SK-N-SH (cell line): ENCODE measurements around the gene KCTD20. TPM values are rescaled to one million over a fixed set of nuclear protein-coding genes. Genes with fewer than 3 reads are reported as not detected.

Source experiments
- CTCF ChIA-PET: fragments of 300-600, 350-600 bp; formaldehyde crosslinking; extraction: SDS; loops from one replicate; lab custom pipeline; 2021; lab: Yijun Ruan, JAX
- POLR2A ChIA-PET: fragments of 350-600 bp; sonication (Branson Sonifier 250); formaldehyde crosslinking; extraction: SDS; loops from one replicate; lab custom pipeline; 2020; ENCODE audit warnings: antibody characterized with exemption, inconsistent platforms; lab: Yijun Ruan, JAX
- DNase-seq: peaks from one replicate; pipeline ENCODE4 v3.0.0; 2012
- H2AFZ ChIP-seq: fragments of 200-600 bp; sonication (generic); 2 replicates; pipeline ENCODE4 v1.8.1; 2016; ENCODE audit warnings: antibody characterized with exemption, mild to moderate bottlenecking, low read depth
- H3F3A ChIP-seq: fragments of 200-600 bp; sonication (generic); replicated peaks from 2 replicates; pipeline ENCODE3; 2016; ENCODE audit warnings: antibody characterized with exemption, mild to moderate bottlenecking; ENCODE audit not compliant: insufficient read depth
- H3K27ac ChIP-seq, 2 experiments: fragments of 200-500 bp in 1 of 2; fragments of 200-600 bp in 1 of 2; sonication (Bioruptor generic) in 1 of 2; sonication (generic), shearing (Covaris generic) in 1 of 2; 2 replicates each; pipeline versions ENCODE4 v1.5.1 to v1.6.1; 2014 to 2016; ENCODE audit warnings: low read depth in 2 of 2, inconsistent platforms in 1 of 2, low read length in 1 of 2, mild to moderate bottlenecking in 1 of 2, mixed read lengths in 1 of 2
- H3K27me3 ChIP-seq: fragments of 200-600 bp; sonication (generic), shearing (Covaris generic); 2 replicates; pipeline ENCODE4 v1.6.1; 2016; ENCODE audit warnings: mixed run types; ENCODE audit not compliant: insufficient read depth
- H3K36me3 ChIP-seq, 2 experiments: fragments of 200-500 bp in 1 of 2; fragments of 200-600 bp in 1 of 2; sonication (Bioruptor generic) in 1 of 2; sonication (generic) in 1 of 2; replicated peaks in 1 of 2; 2 replicates each; pipeline versions ENCODE3 to v1.5.1; 2014 to 2016; ENCODE audit warnings: low read length in 1 of 2, mild to moderate bottlenecking in 1 of 2; ENCODE audit not compliant: insufficient read depth in 2 of 2, control insufficient read depth in 1 of 2
- H3K4me1 ChIP-seq, 2 experiments: fragments of 200-500 bp in 1 of 2; fragments of 200-600 bp in 1 of 2; sonication (Bioruptor generic) in 1 of 2; sonication (generic), shearing (Covaris generic) in 1 of 2; 2 replicates each; pipeline versions ENCODE4 v1.5.1 to v1.6.1; 2014 to 2016; ENCODE audit warnings: low read depth in 1 of 2, low read length in 1 of 2, mixed run types in 1 of 2; ENCODE audit not compliant: insufficient read depth in 2 of 2, control insufficient read depth in 1 of 2
- H3K4me2 ChIP-seq: fragments of 200-600 bp; sonication (generic), shearing (Covaris generic); 2 replicates; pipeline ENCODE4 v1.6.1; 2017; ENCODE audit warnings: mixed run types
- H3K4me3 ChIP-seq, 2 experiments: fragments of 200-500 bp in 1 of 2; fragments of 200-600 bp in 1 of 2; sonication (Bioruptor generic) in 1 of 2; sonication (generic), shearing (Covaris generic) in 1 of 2; 2 replicates each; pipeline versions ENCODE4 v1.5.1 to v1.8.1; 2014 to 2016; ENCODE audit warnings: low read depth in 2 of 2, inconsistent platforms in 1 of 2, low read length in 1 of 2, mild to moderate bottlenecking in 1 of 2, mixed read lengths in 1 of 2, moderate library complexity in 1 of 2
- H3K79me2 ChIP-seq: fragments of 200-600 bp; sonication (generic); 2 replicates; pipeline ENCODE4 v1.8.1; 2017; ENCODE audit warnings: mild to moderate bottlenecking; ENCODE audit not compliant: insufficient read depth
- H3K9ac ChIP-seq: fragments of 200-600 bp; sonication (generic); 2 replicates; pipeline ENCODE4 v1.6.1; 2017; ENCODE audit warnings: mixed run types
- H3K9me2 ChIP-seq: fragments of 200-600 bp; sonication (generic); 2 replicates; pipeline ENCODE4 v1.6.1; 2017; ENCODE audit warnings: mixed run types
- H3K9me3 ChIP-seq: fragments of 200-600 bp; sonication (generic); 2 replicates; pipeline ENCODE4 v1.6.1; 2017; ENCODE audit warnings: mixed run types, mild to moderate bottlenecking, moderate library complexity
- H4K20me1 ChIP-seq: fragments of 200-600 bp; sonication (generic); 2 replicates; pipeline ENCODE4 v1.6.1; 2017; ENCODE audit warnings: mild to moderate bottlenecking, mixed run types; ENCODE audit not compliant: insufficient read depth
- CHD2 ChIP-seq: fragments of 150-350 bp; IDR thresholded peaks from 2 replicates; pipeline ENCODE4 v1.6.1; 2018; ENCODE audit warnings: low read length; ENCODE audit not compliant: partially characterized antibody
- CTCF ChIP-seq: fragments of 200-600 bp; sonication (generic); IDR thresholded peaks from 2 replicates; pipeline ENCODE4 v1.6.1; 2017; ENCODE audit warnings: antibody characterized with exemption, mild to moderate bottlenecking, moderate library complexity
- ELF1 ChIP-seq: IDR thresholded peaks from 2 replicates; pipeline ENCODE4 v1.4.0; 2012
- FOSL2 ChIP-seq: IDR thresholded peaks from 2 replicates; pipeline ENCODE4 v1.4.0; 2012; ENCODE audit warnings: low read depth, mild to moderate bottlenecking, moderate library complexity, borderline replicate concordance
- FOXJ3 ChIP-seq: sonication (generic); formaldehyde crosslinking; IDR thresholded peaks from 2 replicates; pipeline ENCODE4 v1.5.1; 2020; ENCODE audit warnings: mild to moderate bottlenecking, missing genetic modification reagents
- FOXM1 ChIP-seq: IDR thresholded peaks from 2 replicates; pipeline ENCODE4 v1.4.0; 2012; ENCODE audit warnings: low read depth, mild to moderate bottlenecking
- GABPA ChIP-seq: IDR thresholded peaks from 2 replicates; pipeline ENCODE4 v1.4.0; 2012; ENCODE audit warnings: low read depth, mild to moderate bottlenecking
- GATA2 ChIP-seq: sonication (generic); formaldehyde crosslinking; IDR thresholded peaks from 2 replicates; pipeline ENCODE4 v1.5.0; 2020; ENCODE audit warnings: mild to moderate bottlenecking, missing genetic modification reagents
- JUND ChIP-seq: IDR thresholded peaks from 2 replicates; pipeline ENCODE4 v1.4.0; 2012
- MAX ChIP-seq: IDR thresholded peaks from 2 replicates; pipeline ENCODE4 v1.4.0; 2012; ENCODE audit warnings: low read depth
- NRF1 ChIP-seq: IDR thresholded peaks from 2 replicates; pipeline ENCODE4 v1.6.1; 2012; ENCODE audit warnings: low read depth, mild to moderate bottlenecking, low read length
- PBX3 ChIP-seq: IDR thresholded peaks from 2 replicates; pipeline ENCODE4; 2012
- POLR2AphosphoS5 ChIP-seq: IDR thresholded peaks from 2 replicates; pipeline ENCODE4 v1.6.1; 2012; ENCODE audit warnings: low read depth, low read length
- RCOR1 ChIP-seq: fragments of 150-350 bp; IDR thresholded peaks from 2 replicates; pipeline ENCODE4 v1.6.1; 2017; ENCODE audit warnings: antibody characterized with exemption, low read length
- RXRA ChIP-seq: IDR thresholded peaks from 2 replicates; pipeline ENCODE4 v1.4.0; 2012; ENCODE audit warnings: low read depth, mild to moderate bottlenecking, borderline replicate concordance
- SIN3A ChIP-seq: IDR thresholded peaks from 2 replicates; pipeline ENCODE4 v1.6.1; 2012; ENCODE audit warnings: low read depth, mild to moderate bottlenecking, low read length, moderate library complexity, borderline replicate concordance
- SMC3 ChIP-seq: IDR thresholded peaks from 2 replicates; pipeline ENCODE4 v1.6.1; 2012; ENCODE audit warnings: low read depth, low read length, improper control_type of control experiment
- TAF1 ChIP-seq: IDR thresholded peaks from 2 replicates; pipeline ENCODE4 v1.6.1; 2012; ENCODE audit warnings: low read depth, mild to moderate bottlenecking, low read length, moderate library complexity, borderline replicate concordance
- TCF12 ChIP-seq: IDR thresholded peaks from 2 replicates; pipeline ENCODE4 v1.4.0; 2012
- USF1 ChIP-seq: IDR thresholded peaks from 2 replicates; pipeline ENCODE4 v1.4.0; 2012; ENCODE audit warnings: low read depth, borderline replicate concordance
- USF2 ChIP-seq: fragments of 150-350 bp; IDR thresholded peaks from 2 replicates; pipeline ENCODE4 v1.6.1; 2017; ENCODE audit warnings: antibody characterized with exemption, low read length, low read depth, borderline replicate concordance
- YY1 ChIP-seq: IDR thresholded peaks from 2 replicates; pipeline ENCODE4 v1.4.0; 2012; ENCODE audit warnings: low read depth, mild to moderate bottlenecking
- WGBS: methylation state at CpG from one replicate; pipeline ENCODE4 v1.1.6; 2017; ENCODE audit warnings: low lambda C conversion rate; 5-methylcytosine and 5-hydroxymethylcytosine counted together
- polyA plus RNA-seq, 3 experiments: library from polyadenylated mRNA; depleted of rRNA; stranded (reverse); fragments of >200 nt; gene quantifications; 2 replicates each; pipeline ENCODE4 v1.2.3, GENCODE V29; 2012

KCTD20 gene
- polyA plus RNA-seq, 1 of the 3 experiments (the other 2 are of a cell fraction) = 29.0 TPM

- POLR2A ChIA-PET = no interaction called here
- Histone ChIP-seq H3K9me3 (no peaks in the 10 kb centered on the region), H3K27ac (no peak overlapping the region), H3F3A (peaks cover 22% of the 10 kb centered on the region), H3K4me2 (no peak overlapping the region), H3K27me3 (no peaks in the 10 kb centered on the region), H3K9ac (no peak overlapping the region), H3K36me3 (peaks cover 4 to 23% of the 10 kb centered on the region in 2 experiments), H3K9me2 (no peaks in the 10 kb centered on the region), H3K4me3 (no peak overlapping the region), H2AFZ (no peak overlapping the region), H3K4me1 (peaks cover 5 to 7% of the 10 kb centered on the region in 2 experiments), H4K20me1 (peaks cover 25% of the 10 kb centered on the region), H3K79me2 (peaks cover 95% of the 10 kb centered on the region)
- no peak for DNase-seq
- CTCF ChIA-PET = interaction anchor here (1.7 kb wide), 1 partner anchor 17 kb away, joined by 4 read pairs; no protein-coding TSS in a partner anchor
- no peak for TF ChIP-seq SIN3A
- TF ChIP-seq FOXJ3 = no peak
- TF ChIP-seq NRF1 = no peak
- TF ChIP-seq RCOR1 = no peak
- TF ChIP-seq CTCF = no peak
- no peak for TF ChIP-seq CHD2
- TF ChIP-seq FOSL2 = no peak
- no peak for TF ChIP-seq POLR2AphosphoS5
- TF ChIP-seq GABPA = no peak
- no peak for TF ChIP-seq USF1
- TF ChIP-seq YY1 = no peak
- TF ChIP-seq TCF12 = no peak
- TF ChIP-seq SMC3 = no peak
- TF ChIP-seq JUND = no peak
Observed at GRCh38 chr6:36460916-36461315, 18.1 kb downstream of the KCTD20 start.

- POLR2A ChIA-PET = interaction anchor here (1.1 kb wide), 1 partner anchor 15 kb away, joined by 4 read pairs; no protein-coding TSS in a partner anchor
- Histone ChIP-seq H3K79me2 (peaks cover 95% of the 10 kb centered on the region), H3K9me3 (no peaks in the 10 kb centered on the region)
- no peak for DNase-seq
- TF ChIP-seq RXRA (no peak), MAX (no peak), ELF1 (no peak), PBX3 (no peak), USF2 (no peak), TCF12 (no peak), TAF1 (no peak), FOXM1 (no peak), POLR2AphosphoS5 (no peak), GATA2 (CRISPR knock-in tag) (no peak), FOSL2 (no peak), NRF1 (no peak)
- TF ChIP-seq, all 33 proteins: peak for 0
- peaks cover 24% of the 10 kb centered on the region for H4K20me1 ChIP-seq
- no peaks in the 10 kb centered on the region for H3K9me2 ChIP-seq
- peaks cover 22% of the 10 kb centered on the region for H3F3A ChIP-seq
- WGBS = 88% methylated on average over 3 of the region's 3 CpGs
- no peak overlapping the region; a peak in 1 of 4 replicates for H3K27ac ChIP-seq
- H3K36me3 ChIP-seq = peaks cover 4 to 21% of the 10 kb centered on the region in 2 experiments
- H3K4me3 ChIP-seq = no peak overlapping the region
- no peak overlapping the region for H2AFZ ChIP-seq
- CTCF ChIA-PET = interaction anchor here (1.4 to 1.7 kb wide), 3 partner anchors 16 to 159 kb away, joined by 3 to 4 read pairs (median 3); no protein-coding TSS in a partner anchor
- peaks cover 5 to 7% of the 10 kb centered on the region in 2 experiments for H3K4me1 ChIP-seq
- no peak overlapping the region for H3K9ac ChIP-seq
- no peak overlapping the region for H3K4me2 ChIP-seq
- no peaks in the 10 kb centered on the region for H3K27me3 ChIP-seq
Observed at GRCh38 chr6:36461646-36462045, 18.8 kb downstream of the KCTD20 start.
